Stimulated activated CD8-positive, alpha-beta memory T cell treated with anti-CD3 and anti-CD28 coated beads, Interleukin-4, amount 100 ng/mL, for 4 hours (primary cell): ENCODE measurements around the gene TMEM169.
"Not testable (repeated sequence)": the region's sequence is repeated elsewhere in the genome, so short reads cannot be mapped to it uniquely, and the experiment has no call there.

Experiments used
- DNase-seq, 2 donors: peaks; one replicate each; pipeline ENCODE4 v3.0.0-alpha.2; 2020; ENCODE audit warnings: low read depth in 2 of 2, low spot score in 1 of 2

The TMEM169 gene

DNA sequence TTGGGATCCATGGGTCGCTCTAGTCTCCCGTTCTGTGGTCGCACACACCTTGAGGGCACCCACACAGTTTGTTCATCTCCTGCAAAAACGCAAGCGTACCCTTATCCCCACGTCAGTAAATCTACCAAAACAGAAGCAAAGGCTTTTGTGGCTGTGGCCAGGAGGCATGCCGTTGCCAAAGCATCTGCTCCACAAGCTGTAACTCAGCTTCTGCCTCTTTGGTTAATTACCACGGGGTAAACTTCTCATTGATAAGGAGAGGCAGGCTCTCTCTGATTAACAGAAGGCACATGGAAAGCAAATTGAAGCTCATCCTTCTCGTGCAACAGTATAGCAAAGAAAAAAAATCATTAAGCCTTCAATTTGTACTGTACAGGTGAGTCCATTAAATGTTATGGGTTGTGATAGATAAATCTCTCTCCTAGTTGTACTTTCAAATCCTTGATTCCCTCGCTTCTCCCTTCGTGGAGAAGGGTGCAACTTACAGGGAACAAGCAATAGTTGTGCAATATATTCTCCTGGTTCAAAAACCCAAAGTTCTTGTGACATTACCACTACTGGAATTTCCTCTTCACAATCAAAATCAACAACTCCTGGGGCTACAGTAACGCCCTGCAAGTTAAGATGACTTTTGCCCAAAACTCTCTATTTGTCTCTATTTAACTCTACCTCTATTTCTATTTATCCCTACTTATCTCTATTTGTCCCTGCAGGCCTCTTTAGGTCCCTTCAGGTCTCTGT, 10.4 kb upstream of the TMEM169 start:
- no peak for DNase-seq

GRCh38 chr2:216072473-216072872, 9.2 kb upstream of the TMEM169 start:
- no peak for DNase-seq

DNA sequence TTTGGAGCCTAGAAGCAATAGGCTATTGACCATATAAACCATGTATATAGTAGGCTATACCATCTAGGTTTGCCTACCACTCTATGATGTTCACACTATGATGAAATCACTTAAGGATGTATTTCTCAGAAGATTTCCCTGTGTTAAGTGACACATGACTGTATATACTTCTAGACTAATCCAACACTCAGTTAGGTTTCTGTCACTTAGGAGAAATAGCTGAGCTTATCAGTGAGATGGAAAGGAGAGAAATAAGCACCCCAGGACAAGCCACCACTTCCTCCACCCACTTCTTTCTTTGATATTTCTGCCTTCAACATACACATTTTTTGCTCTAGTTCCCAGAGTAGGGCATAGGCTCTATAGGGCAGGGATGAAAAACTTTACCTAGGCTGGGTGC, 7.9 kb upstream of the TMEM169 start:
- no peak for DNase-seq

DNA sequence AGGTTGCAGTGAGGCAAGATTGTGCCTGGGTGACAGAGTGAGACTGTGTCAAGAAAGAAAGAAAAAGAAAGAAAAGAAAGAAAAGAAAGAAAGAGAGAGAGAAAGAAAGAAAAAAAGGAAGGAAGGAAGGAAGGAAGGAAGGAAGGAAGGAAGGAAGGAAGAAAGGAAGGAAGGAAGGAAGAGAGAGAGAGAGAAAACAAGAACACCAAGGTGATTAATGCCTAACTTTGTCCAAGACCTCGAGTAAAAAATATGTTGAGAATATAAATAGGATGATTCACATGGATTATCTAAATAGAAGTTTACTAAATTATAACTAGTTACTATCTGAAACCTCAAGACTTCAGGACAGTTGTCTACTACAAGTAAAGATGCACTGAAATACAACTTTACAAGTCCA, 7.3 kb upstream of the TMEM169 start:
- DNase-seq, result no peak

- DNase-seq, result no peak
Measured at GRCh38 chr2:216074794-216075193, 6.9 kb upstream of the TMEM169 start.

DNA sequence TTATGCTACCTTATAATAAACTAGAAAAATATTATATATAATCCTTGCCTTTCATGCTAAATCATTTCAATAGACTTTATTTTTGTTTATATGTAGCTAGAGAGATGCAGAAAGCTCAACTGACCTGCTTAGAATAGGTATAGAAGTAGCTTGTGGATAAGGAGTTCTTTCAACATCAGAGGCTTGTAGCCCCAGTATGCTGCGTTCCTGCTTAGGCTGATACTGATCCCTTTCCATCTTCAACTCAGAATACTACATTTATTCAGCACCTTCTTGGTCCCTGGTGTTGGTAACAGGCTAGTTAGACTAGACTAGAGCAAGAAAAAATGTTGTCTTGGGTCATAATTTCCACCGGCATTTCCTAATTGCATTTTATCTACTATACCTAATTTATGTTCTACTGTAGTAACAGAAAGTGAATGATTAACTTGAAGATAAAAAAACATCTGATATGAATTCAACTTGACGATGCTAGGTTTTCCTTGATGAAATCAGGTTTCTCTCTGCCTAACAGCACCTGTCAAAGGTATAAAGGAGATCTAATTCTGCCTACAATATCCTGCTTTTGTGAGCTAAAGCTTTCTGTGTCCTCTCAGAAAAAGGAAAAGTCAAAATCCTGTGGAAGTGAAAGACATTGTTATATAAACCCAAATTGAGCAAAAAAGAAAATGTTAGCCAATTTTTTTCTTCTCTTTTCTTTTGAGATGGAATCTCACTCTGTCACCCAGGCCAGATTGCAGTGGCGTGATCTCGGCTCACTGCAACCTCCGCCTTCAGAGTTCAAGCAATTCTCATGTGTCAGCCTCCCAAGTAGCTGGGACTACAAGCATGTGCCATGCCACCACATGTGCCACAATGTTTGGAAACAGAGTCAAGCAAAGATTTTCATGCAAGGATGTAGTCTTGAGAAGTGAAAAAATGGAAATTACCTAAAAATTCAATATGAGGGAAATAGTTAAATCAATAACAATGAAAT, 5.9 kb upstream of the TMEM169 start:
- no peak for DNase-seq

- DNase-seq, result no peak
Measured at GRCh38 chr2:216078776-216079175, 2.9 kb upstream of the TMEM169 start.

- not testable (repeated sequence) for DNase-seq
Measured at GRCh38 chr2:216080048-216080447, 1.7 kb upstream of the TMEM169 start.

GRCh38 chr2:216081012-216081411, 707 bp upstream of the TMEM169 start:
- no peak for DNase-seq

- no peak for DNase-seq
Measured at GRCh38 chr2:216082117-216082711, 495 bp downstream of the TMEM169 start.

GRCh38 chr2:216082805-216083204, 1.1 kb downstream of the TMEM169 start:
- DNase-seq, result no peak

DNA sequence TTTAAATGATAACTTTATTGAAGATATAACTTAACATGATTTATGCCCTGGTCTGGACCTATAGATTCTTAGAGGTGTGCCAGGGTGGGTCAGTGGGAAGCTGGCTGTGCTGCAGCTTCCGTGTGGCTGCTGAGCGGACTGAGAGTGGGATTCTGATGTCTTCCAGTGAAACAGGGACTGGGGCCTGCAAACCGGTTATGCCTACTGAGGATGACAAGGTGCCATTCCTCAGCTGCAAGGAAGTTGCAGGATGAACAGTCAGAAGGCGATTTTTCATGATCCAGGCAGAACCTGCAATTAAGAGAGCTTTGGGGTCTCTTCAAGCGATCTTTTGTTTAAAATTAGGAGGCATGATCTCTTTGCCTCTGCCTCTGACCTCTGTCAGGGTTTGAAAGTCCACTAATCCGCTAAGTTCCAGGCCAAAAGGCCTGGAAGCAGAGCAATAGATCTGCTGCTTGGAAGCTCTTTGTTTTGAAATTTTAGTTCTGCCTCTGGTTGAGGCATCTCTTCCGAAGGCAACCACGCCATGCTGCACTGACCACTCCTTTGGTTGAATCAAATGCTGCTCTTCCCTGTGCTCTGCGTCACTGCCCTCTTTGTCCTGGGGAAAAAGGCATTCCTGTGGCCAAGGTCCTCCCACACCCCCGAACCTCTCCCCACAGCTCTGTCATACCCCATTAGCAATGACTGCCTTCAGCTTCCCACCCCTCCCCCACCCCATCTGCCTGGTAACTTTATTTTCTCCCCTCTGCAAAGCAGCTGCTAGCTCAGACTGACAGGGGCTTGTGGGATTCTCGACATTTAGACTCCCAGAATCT, 2.0 kb downstream of the TMEM169 start:
- no peak for DNase-seq

GRCh38 chr2:216084547-216084946, 2.8 kb downstream of the TMEM169 start:
- DNase-seq, result no peak

DNA sequence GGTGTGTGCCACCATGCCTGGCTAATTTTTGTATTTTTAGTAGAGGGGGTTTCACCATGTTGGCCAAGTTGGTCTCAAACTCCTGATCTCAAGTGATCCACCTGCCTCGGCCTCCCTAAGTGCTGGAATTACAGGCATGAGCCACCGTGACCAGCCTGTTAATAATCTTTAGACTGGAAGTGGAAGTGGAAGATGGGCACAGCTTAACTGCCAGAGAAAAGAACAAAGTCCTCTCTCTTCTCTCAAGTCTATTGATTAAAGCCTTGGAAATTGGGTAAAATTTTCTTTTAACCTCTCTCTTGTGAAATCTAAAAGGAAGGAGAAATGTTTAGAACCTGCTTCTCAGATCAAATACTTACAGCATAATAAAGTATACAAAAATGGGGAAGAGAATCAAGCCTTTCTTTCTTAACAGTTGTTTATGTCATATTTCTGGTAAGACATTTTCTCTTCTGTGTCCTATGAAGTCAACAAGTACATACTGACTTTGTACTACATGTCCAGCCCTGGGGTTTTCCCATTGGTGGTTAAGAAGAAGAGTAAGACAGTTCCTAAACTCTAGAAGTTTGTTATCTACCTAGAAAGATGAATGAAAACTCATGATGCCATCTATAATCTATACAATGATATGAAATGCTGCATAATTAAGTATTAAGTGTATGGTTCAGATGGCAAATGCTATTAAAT, 4.6 kb downstream of the TMEM169 start:
- DNase-seq, result no peak

DNA sequence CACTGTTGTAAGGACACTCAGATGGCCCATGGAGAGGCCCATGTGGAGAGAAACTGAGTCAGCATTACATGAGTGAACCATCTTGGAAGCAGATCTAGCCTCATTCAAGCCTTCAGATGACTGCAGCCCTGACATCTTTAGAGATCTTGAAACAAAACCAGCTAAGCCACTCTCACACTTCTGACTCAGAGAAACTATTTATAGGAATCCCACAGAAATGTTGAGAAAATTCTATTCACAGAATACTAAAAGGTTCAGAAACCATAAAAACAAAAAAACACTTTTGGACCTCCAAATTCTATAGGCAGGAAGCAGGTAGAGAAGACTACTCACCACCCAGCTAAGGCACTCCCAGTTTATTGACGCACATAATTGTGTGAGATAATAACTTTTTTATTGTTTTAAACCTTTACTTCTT, 8.7 kb downstream of the TMEM169 start:
- no peak for DNase-seq

- DNase-seq, result no peak
Measured at GRCh38 chr2:216092646-216093045, 10.9 kb downstream of the TMEM169 start.

GRCh38 chr2:216094701-216095100, 13.0 kb downstream of the TMEM169 start:
- DNase-seq, result no peak

GRCh38 chr2:216098421-216099334, 17.0 kb downstream of the TMEM169 start:
- DNase-seq, result no peak

GRCh38 chr2:216101109-216101508, 19.4 kb downstream of the TMEM169 start:
- no peak for DNase-seq
